ENCODE results near the gene DTNBP1.

DNA sequence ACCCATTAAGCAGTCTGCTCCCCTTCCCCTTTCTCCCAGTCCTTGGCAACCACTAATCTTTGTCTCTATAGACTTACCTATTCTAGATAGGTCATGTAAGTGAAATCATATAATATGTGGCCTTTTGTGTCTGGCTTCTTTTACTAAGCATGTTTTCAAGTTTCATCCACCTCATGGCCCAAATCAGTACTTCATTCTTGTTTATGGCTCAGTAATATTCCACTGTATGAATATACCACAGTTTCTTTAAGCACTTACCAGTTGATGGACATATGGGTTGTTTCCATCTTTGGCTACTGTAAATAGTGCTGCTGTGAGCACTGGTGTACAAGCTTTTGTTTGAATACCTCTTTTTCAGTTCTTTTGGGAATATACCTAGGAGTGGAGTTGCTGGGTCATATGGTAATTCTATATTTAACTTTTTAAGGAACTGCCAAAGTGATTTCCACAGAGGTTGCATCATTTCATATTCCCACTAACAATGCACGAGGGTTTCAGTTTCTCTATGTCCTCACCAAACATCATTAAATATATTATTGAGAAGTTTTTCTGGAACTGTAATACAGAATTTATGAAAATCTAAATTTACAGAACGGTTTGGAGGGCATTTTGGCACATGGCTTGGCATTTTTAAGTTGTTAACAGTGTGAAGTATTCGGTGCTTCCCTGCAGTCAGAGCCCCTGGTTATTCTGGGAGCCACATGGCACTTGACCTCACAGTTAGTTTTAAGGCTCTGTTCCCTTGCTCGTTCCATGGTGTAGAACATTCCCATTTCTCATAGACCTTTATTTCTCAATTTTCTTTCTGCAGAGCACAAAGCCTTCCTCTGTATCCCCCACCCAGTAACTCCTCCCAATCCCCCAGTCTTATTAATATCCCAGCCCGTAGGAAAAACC, 27.0 kb upstream of the DTNBP1 start:
- TF ChIP-seq, protein P1, sequence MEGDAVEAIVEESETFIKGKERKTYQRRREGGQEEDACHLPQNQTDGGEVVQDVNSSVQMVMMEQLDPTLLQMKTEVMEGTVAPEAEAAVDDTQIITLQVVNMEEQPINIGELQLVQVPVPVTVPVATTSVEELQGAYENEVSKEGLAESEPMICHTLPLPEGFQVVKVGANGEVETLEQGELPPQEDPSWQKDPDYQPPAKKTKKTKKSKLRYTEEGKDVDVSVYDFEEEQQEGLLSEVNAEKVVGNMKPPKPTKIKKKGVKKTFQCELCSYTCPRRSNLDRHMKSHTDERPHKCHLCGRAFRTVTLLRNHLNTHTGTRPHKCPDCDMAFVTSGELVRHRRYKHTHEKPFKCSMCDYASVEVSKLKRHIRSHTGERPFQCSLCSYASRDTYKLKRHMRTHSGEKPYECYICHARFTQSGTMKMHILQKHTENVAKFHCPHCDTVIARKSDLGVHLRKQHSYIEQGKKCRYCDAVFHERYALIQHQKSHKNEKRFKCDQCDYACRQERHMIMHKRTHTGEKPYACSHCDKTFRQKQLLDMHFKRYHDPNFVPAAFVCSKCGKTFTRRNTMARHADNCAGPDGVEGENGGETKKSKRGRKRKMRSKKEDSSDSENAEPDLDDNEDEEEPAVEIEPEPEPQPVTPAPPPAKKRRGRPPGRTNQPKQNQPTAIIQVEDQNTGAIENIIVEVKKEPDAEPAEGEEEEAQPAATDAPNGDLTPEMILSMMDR (IDR thresholded peaks at IDR 0.05), result no peak
- no peak for TF ChIP-seq POLR2A (IDR thresholded peaks at IDR 0.05)

Measured in vagina (tissue), 2 donors.